OCI-LY7 (cell line): ENCODE results near the gene SLC4A3. TPM values are rescaled to one million over a fixed set of nuclear protein-coding genes. Genes with fewer than 3 reads are reported as not detected.

Experiments used
- BruUV-seq: library from RNA; stranded (reverse); fragments of 400-500 nt; replicated peaks from 2 replicates; lab custom pipeline; 2021; lab: Mats Ljungman, UMichigan
- CTCF ChIA-PET: fragments of 300-600 bp; sonication (Branson Sonifier 250); formaldehyde crosslinking; loops from one replicate; lab custom pipeline; 2022; ENCODE audit warnings: antibody characterized with exemption; ENCODE audit not compliant: unreplicated experiment; lab: Charles Lee
- POLR2A ChIA-PET: fragments of 300-600 bp; sonication (Branson Sonifier 250); formaldehyde crosslinking; loops from one replicate; lab custom pipeline; 2022; ENCODE audit warnings: antibody characterized with exemption; lab: Charles Lee
- DNase-seq: peaks from one replicate; pipeline ENCODE4 v3.0.0-alpha.2; 2015; ENCODE audit warnings: low spot score
- H2AFZ ChIP-seq: fragments of 200-600 bp; sonication (generic), shearing (Covaris generic); 2 replicates; pipeline ENCODE4 v1.6.1; 2014; ENCODE audit warnings: mild to moderate bottlenecking, antibody characterized with exemption, low read length, moderate library complexity
- H3K27ac ChIP-seq: fragments of 200-600 bp; sonication (generic); 2 replicates; pipeline ENCODE4 v1.5.1; 2014; ENCODE audit warnings: mixed run types, low read depth, mild to moderate bottlenecking, moderate library complexity, low read length, inconsistent platforms; ENCODE audit not compliant: poor library complexity, severe bottlenecking
- H3K36me3 ChIP-seq: fragments of 200-600 bp; sonication (generic); 2 replicates; pipeline ENCODE4 v1.6.1; 2014; ENCODE audit warnings: mild to moderate bottlenecking, antibody characterized with exemption, low read length, moderate library complexity, mixed read lengths; ENCODE audit not compliant: insufficient read depth
- H3K4me1 ChIP-seq: fragments of 200-600 bp; sonication (generic); 2 replicates; pipeline ENCODE4 v1.5.1; 2014; ENCODE audit warnings: mild to moderate bottlenecking, low read length; ENCODE audit not compliant: insufficient read depth, poor library complexity, severe bottlenecking
- H3K4me2 ChIP-seq: fragments of 200-600 bp; sonication (generic); 2 replicates; pipeline ENCODE4 v1.6.1; 2014; ENCODE audit warnings: mild to moderate bottlenecking, low read length
- H3K4me3 ChIP-seq: fragments of 200-600 bp; sonication (generic); 2 replicates; pipeline ENCODE4 v1.5.1; 2014; ENCODE audit warnings: mild to moderate bottlenecking, low read depth, low read length; ENCODE audit not compliant: poor library complexity, severe bottlenecking
- H3K79me2 ChIP-seq: fragments of 200-600 bp; sonication (generic); 2 replicates; pipeline ENCODE4 v1.6.1; 2016; ENCODE audit warnings: low read depth, mild to moderate bottlenecking, low read length, moderate library complexity, mixed read lengths; ENCODE audit not compliant: insufficient read depth
- H3K9me2 ChIP-seq: fragments of 200-600 bp; sonication (generic); 2 replicates; pipeline ENCODE4 v1.6.1; 2016; ENCODE audit warnings: mild to moderate bottlenecking, low read length, mixed read lengths; ENCODE audit not compliant: insufficient read depth
- H3K9me3 ChIP-seq: fragments of 200-600 bp; sonication (generic); 2 replicates; pipeline ENCODE4 v1.6.1; 2014; ENCODE audit warnings: mild to moderate bottlenecking, mixed run types, low read length, mixed read lengths
- H4K20me1 ChIP-seq: fragments of 200-600 bp; sonication (generic); 2 replicates; pipeline ENCODE4 v1.6.1; 2014; ENCODE audit warnings: mild to moderate bottlenecking, antibody characterized with exemption, low read length, moderate library complexity, mixed read lengths; ENCODE audit not compliant: insufficient read depth
- CTCF ChIP-seq: fragments of 200-600 bp; sonication (generic); conservative IDR thresholded peaks from 2 replicates; pipeline ENCODE4 v1.5.1; 2014; ENCODE audit warnings: mild to moderate bottlenecking, antibody characterized with exemption, low read length, moderate library complexity, mixed read lengths
- EZH2phosphoT487 ChIP-seq: fragments of 200-600 bp; sonication (generic); IDR thresholded peaks from 2 replicates; pipeline ENCODE4 v1.6.1; 2018; ENCODE audit warnings: low read depth, borderline replicate concordance, mild to moderate bottlenecking, mixed run types, antibody characterized with exemption, low read length, moderate library complexity, mixed read lengths
- intact Hi-C: fragments of 100-400 bp; cut with micrococcal nuclease; formaldehyde crosslinking; loops from one replicate; pipeline ENCODE4 v1.10.0; 2022; ENCODE audit not compliant: unreplicated experiment
- total RNA-seq, 2 experiments: library from RNA; depleted of rRNA in 1 of 2; stranded (reverse); fragments of >200 nt in 1 of 2; shearing (Covaris generic) in 1 of 2; gene quantifications; 2 replicates each; pipeline ENCODE4 v1.2.3, GENCODE V29; 2014 to 2022

Gene SLC4A3
- total RNA-seq, 2 experiments from 2014 or later: not detected

- Histone ChIP-seq H3K4me1 (no peaks in the 10 kb centered on the region), H3K4me2 (no peak overlapping the region), H3K27ac (no peak overlapping the region), H2AFZ (no peak overlapping the region), H3K36me3 (no peaks in the 10 kb centered on the region), H3K9me2 (no peaks in the 10 kb centered on the region), H3K79me2 (no peaks in the 10 kb centered on the region), H3K4me3 (no peak overlapping the region), H3K9me3 (no peaks in the 10 kb centered on the region), H4K20me1 (no peaks in the 10 kb centered on the region)
- TF ChIP-seq EZH2phosphoT487: no peak
- CTCF ChIA-PET: no interaction called here
- intact Hi-C loops: no loop called here
- POLR2A ChIA-PET: interaction anchor here (0.6 kb wide), 1 partner anchor 96 kb away, joined by 4 read pairs; no protein-coding TSS in a partner anchor
- no peak for DNase-seq
- BruUV-seq: no TSS peak
These were observed 1.8 kb downstream of the SLC4A3 start for GRCh38 chr2:219628986-219629901.

DNA sequence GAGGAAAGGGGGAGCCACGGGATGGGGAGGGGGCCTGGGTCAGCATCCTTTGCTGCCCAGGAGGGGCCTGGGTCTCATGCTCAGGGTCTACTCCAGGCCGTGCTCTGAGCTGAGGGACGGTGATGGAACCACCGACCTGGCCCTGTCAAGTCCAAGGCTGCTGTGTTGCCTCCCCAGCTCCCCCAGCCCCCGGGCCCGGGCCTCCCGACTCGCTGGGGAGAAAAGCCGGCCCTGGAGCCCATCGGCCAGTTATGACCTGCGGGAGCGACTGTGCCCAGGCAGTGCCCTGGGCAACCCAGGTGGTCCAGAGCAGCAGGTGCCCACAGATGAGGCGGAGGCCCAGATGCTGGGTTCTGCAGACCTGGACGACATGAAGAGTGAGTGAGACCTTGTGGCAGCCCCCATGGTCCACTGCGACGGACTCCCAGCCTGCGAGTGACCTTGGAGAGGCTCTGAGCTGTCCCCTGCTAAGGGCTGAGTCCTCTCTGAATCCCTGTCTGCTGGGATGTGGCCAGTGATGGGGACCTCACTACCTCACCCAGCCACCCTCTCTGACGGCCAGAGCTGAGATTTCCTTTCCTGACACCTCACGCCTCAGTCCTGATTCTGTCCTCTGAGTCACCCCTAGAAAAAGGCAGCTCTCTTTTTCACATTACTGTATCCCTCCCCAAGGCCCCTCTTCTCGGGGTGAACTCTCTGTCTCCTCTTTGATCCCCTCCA, 2.7 kb downstream of the SLC4A3 start:
- no peaks in the 10 kb centered on the region for H3K9me2 ChIP-seq
- H3K36me3 ChIP-seq: no peaks in the 10 kb centered on the region
- intact Hi-C loops: no loop called here
- no peak overlapping the region for H3K4me3 ChIP-seq
- no peak for DNase-seq
- no peak overlapping the region for H3K4me2 ChIP-seq
- no TSS peak for BruUV-seq
- H3K79me2 ChIP-seq: no peaks in the 10 kb centered on the region
- CTCF ChIA-PET: interaction anchor here (0.5 to 0.9 kb wide), 2 partner anchors 11 to 13 kb away, joined by 3 read pairs; no protein-coding TSS in a partner anchor
- no peaks in the 10 kb centered on the region for H3K9me3 ChIP-seq
- H4K20me1 ChIP-seq: no peaks in the 10 kb centered on the region
- no peak overlapping the region for H3K27ac ChIP-seq
- TF ChIP-seq CTCF (no peak), EZH2phosphoT487 (no peak)
- no peaks in the 10 kb centered on the region for H3K4me1 ChIP-seq
- POLR2A ChIA-PET: interaction anchor here (0.7 to 1.6 kb wide), 2 partner anchors 31 to 71 kb away, joined by 3 read pairs; no protein-coding TSS in a partner anchor
- no peak overlapping the region for H2AFZ ChIP-seq

DNA sequence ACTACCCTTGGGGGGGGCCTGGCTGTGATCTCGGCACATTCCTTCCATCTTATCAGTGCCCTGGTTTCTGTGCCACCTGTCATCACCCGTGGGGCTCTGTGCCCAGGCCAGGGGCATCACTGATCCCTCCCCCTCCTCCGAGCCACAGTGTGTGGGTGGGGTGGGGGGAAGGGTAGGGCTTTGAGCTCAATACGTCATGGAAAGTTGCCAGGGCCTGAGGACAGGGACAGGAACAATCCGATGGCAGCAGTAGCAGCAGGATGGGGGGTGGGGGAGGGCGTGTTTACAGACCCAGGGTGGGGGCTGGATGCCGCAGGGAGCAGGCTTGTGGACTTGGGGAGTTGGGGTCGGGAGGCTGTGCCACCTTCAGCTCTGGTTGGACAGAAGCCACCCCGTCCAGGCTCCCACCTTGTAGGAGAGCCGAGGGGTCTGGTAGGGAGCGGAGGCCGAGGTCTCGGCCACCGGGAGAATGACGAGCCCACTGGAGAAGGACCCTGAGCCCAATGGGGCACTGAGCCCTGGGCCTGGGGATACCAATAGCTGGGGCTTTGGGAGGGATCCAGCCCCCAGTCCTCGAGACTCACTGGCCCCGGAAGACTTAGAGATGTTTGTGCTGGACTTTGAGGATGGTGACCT, 3.5 kb downstream of the SLC4A3 start:
- Histone ChIP-seq H2AFZ (no peak overlapping the region), H3K79me2 (no peaks in the 10 kb centered on the region), H3K4me2 (no peak overlapping the region), H3K4me3 (no peak overlapping the region), H3K36me3 (no peaks in the 10 kb centered on the region), H4K20me1 (no peaks in the 10 kb centered on the region), H3K9me2 (no peaks in the 10 kb centered on the region), H3K4me1 (no peaks in the 10 kb centered on the region), H3K9me3 (no peaks in the 10 kb centered on the region), H3K27ac (no peak overlapping the region)
- no peak for TF ChIP-seq EZH2phosphoT487
- no peak for TF ChIP-seq CTCF
- CTCF ChIA-PET: interaction anchor here (0.9 kb wide), 1 partner anchor 10 kb away, joined by 3 read pairs; no protein-coding TSS in a partner anchor
- intact Hi-C loops: no loop called here
- no peak for DNase-seq
- no TSS peak for BruUV-seq
- POLR2A ChIA-PET: interaction anchor here (0.7 to 1.6 kb wide), 2 partner anchors 32 to 71 kb away, joined by 3 read pairs; no protein-coding TSS in a partner anchor
